Measurements from ENCODE around the gene LCE3E. TPM values are rescaled to one million over a fixed set of nuclear protein-coding genes. Genes with fewer than 3 reads are reported as not detected.
"Not testable (repeated sequence)": the region's sequence is repeated elsewhere in the genome, so short reads cannot be mapped to it uniquely, and the experiment has no call there.

Gene LCE3E, protein sequence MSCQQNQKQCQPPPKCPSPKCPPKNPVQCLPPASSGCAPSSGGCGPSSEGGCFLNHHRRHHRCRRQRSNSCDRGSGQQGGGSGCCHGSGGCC
- not detected for total RNA-seq
- long read RNA-seq = 0 reads

DNA sequence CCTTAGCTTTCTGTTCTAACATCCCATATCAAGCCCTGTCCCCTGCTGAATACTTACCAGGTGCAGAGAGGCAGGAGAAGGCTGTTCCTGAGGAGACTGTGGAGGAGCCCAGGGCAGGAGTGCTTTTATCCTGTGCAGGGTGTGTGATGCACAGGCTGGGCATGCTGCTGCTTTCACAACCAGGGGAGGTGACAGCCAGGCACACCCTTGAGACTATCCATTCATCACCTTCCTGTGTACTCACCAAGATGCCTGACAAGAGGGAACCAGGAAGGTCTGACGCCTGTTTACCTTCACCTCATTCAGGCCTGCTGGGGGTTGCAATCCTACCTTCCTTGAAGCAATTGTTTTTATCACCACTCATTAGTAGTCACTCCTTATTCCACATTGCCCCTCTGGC, at the start of gene LCE3E:
Gene LCE3E (minus strand): TSS at position 100 of the 400 bp plus-strand sequence. CDS start 572 bp downstream, outside the sequence.
- intact Hi-C loops (cut with DNase I) = no loop called here
- no peak for DNase-seq
- no peak for ATAC-seq (ENCODE audit: poor library complexity)

DNA sequence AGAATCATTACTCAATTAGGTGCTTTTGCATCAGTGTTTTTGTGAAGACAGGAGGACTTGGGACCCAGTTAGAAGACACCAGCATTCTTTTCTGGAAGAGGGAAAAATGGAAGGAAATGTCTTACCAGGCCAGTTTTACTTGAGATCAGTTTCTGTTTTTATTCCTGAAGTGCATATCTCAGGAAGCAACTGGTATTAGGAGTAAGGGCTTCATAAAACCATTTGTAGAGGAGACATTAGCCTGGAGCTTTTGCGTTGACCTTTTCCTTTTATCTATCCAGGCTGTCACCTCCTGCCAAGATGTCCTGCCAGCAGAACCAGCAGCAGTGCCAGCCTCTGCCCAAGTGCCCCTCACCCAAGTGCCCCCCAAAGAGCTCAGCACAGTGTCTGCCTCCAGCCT, 46.9 kb upstream of the LCE3E start, which contains the start of gene LCE3B:
Gene LCE3B (plus strand): TSS at position 301 of the 400 bp plus-strand sequence. CDS start 0 bp downstream, at position 301.
- no peak for ATAC-seq (ENCODE audit: poor library complexity)

DNA sequence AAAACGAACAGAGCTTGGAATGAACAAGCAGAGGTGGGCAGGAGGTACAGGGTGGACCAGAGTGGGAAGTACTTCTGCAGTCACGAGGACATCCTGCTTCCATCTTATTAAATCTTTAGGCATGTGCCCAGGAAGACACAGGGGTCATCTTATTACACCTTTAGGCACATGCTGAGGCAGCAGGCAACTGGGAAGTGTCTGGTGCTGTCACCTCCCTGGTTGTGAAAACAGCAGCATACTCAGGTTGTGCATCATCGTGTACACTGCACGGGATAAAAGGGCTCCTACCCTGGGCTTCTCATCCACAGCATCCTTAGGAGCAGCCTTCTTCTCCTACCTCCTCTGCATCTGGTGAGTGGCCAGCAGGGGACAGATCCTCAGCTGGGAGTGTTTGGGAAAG, 33.4 kb upstream of the LCE3E start, which contains the start of gene LCE3C:
Gene LCE3C (plus strand): TSS at position 301 of the 400 bp plus-strand sequence. CDS start 498 bp downstream, outside the sequence.
- no peak for ATAC-seq (ENCODE audit: poor library complexity)
- intact Hi-C loops (cut with DNase I) = no loop called here

More for the DNA sequence above, 46.9 kb upstream of the LCE3E start, which contains the start of gene LCE3B:
- no peak for DNase-seq
- intact Hi-C loops (cut with DNase I) = no loop called here

DNA sequence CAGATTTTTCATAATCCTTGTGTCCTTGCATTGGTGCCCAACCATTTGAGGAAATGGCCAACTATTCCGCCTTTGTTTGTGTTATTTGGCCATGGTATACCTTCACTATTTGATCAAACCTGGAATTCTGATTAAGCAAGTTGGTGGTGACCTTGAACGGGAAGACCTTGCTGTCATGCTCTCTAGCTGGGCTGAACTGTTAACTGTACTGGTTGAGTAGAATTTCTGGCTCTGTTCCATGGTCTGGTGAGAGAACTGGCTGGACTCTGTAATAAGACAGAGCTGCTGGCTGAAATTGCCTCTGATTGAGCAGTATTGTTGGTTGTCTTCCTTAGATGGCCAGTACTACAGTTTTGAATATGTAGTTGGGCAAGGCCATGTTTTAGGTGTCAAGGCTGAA, 30.4 kb upstream of the LCE3E start:
- no peak for DNase-seq
- no peak for ATAC-seq (ENCODE audit: poor library complexity)
- intact Hi-C loops (cut with DNase I) = no loop called here

More for the DNA sequence above, 33.4 kb upstream of the LCE3E start, which contains the start of gene LCE3C:
- DNase-seq = no peak

DNA sequence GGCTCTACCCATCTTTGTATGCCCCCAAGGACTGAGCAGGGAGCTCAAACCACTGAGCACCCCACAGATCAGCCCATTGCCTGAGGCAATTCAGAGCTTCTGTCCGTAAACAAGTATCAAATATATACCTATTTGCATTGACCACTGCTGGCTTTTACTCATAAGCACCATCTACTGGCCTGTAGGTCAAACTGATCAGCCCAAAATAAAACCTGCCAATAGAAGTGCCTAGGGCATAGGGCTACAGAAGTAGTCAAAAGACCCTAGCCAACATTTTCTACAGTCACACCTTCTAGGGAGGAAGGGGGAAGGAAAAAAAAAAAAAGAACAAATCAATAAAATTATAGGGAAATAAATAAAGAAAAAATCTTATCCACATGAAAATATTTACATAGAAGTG, 19.0 kb upstream of the LCE3E start:
- intact Hi-C loops (cut with DNase I) = no loop called here
- ATAC-seq (ENCODE audit: poor library complexity) (no peak), DNase-seq (no peak)

DNA sequence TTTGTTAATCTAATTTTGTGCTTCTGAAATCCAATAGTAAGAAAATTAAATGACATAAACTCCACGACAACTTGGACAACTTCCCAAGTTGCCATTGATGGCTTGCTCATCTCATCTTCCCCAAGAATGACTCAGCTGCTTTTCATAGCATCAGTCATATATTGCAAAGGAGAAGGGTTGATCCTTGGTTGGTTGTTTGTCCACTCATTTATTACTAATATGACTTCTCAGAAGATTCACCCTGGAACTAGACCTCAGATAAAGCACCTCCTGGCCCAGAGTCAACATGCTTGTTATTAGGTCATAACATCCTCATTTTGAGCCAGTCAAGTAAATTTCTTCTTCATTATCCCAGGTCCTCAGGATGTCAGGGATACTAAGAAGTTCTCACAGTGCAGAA, 16.1 kb upstream of the LCE3E start:
- intact Hi-C loops (cut with DNase I) = no loop called here
- no peak for ATAC-seq (ENCODE audit: poor library complexity)
- DNase-seq = no peak

DNA sequence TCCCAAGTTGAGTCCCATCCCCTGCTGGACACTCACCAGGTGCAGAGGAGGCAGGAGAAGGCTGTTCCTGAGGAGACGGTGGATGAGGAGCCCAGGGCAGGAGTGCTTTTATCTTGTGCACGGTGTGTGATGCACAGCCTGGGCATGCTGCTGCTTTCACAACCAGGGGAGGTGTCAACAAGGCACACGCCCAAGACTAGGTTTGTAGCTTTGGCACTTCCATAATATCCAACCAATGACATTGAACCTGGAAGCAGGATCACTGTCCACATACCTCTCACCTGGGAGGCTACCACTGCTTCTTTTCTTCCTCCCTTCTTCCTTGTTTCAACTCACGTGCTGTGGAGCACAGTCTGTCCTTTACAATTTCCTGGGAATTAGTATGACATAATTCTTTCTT, 13.9 kb upstream of the LCE3E start, which contains the start of gene LCE3D:
Gene LCE3D (minus strand): TSS at position 84 of the 400 bp plus-strand sequence. CDS start 580 bp downstream, outside the sequence.
- ATAC-seq (ENCODE audit: poor library complexity) (no peak), DNase-seq (no peak)
- intact Hi-C loops (cut with DNase I) = no loop called here

DNA sequence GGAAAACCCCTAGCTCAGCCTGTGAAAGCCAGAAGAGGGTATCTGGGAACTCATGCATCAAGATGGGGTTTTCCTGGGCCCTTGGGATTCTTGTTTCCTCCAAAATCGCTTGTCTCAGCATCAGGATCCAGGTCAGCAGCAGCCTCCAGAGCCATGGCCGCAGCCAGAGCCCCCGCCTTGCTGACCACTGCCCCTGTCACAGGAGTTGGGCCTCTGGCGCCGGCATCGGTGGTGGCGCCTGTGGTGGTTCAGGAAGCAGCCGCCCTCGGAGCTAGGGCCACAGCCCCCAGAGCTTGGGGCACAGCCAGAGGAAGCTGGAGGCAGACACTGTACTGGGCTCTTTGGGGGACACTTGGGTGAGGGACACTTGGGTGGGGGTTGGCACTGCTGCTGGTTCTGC, 12.9 kb upstream of the LCE3E start:
- intact Hi-C loops (cut with DNase I); ATAC-seq (ENCODE audit: poor library complexity); DNase-seq: not testable (repeated sequence)

DNA sequence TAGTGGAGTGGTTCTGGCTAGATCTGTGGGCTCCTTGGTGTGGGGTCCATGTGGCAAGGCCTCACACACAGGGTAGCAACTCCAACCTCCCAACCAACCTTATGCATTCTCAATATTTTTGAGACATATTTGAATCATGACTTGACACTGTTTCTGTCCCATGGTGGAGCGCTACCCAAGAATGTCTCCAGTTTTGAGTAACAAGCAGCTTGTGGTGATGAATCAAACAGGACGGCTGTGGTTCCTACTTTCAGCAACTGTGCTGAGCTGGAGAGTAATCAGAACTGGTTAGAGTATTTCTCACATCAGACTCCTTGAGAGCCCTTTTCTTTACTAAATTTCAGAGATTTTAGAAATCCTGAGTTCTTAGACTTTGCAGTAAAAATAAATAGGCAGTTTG, 10.6 kb upstream of the LCE3E start:
- DNase-seq (no peak), ATAC-seq (ENCODE audit: poor library complexity) (no peak)
- intact Hi-C loops (cut with DNase I) = no loop called here

DNA sequence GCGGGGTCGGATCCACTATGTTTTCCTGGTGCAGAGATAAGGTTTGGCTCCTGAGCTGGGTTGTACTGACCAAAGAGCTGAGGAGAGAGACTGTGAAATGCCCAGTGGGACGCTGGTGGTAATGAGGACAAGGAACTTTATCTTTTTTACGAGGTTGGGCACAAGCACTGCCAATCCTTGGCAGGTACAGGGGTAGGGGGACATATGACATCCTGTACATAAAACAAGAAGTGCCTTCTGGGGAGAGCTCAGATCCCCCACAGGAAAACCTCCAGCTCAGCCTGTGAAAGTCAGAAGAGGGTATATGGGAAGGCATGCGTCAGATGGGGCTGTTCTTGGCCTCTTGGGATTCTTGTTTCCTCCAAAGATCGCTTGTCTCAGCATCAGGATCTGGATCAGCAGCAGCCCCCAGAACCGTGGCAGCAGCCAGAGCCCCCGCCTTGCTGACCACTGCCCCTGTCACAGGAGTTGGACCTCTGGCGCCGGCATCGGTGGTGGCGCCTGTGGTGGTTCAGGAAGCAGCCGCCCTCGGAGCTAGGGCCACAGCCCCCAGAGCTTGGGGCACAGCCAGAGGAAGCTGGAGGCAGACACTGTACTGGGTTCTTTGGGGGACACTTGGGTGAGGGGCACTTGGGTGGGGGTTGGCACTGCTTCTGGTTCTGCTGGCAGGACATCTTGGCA, 905 bp downstream of the LCE3E start:
- DNase-seq = no peak
- no peak for ATAC-seq (ENCODE audit: poor library complexity)
- intact Hi-C loops (cut with DNase I) = no loop called here

DNA sequence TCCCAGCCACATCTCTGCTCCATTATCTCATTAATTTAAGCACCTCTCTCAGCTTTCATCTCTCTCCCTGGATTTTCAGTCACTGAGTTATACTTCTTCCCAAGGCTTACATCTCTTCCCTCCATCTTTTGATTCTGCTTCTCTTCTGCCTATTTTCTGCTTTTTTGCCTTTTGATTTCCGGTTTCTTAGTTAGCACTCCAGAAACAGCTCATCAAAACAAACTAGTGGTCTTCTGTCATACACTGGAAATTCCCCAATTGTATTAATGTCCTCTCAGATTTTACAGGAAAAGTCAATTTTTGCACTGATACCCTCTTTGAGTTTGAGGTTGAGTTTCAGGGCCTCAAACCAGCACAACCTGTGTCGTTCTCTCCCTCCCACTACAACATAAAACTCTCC, 1.5 kb downstream of the LCE3E start:
- DNase-seq (no peak), ATAC-seq (ENCODE audit: poor library complexity) (no peak)
- intact Hi-C loops (cut with DNase I) = no loop called here

DNA sequence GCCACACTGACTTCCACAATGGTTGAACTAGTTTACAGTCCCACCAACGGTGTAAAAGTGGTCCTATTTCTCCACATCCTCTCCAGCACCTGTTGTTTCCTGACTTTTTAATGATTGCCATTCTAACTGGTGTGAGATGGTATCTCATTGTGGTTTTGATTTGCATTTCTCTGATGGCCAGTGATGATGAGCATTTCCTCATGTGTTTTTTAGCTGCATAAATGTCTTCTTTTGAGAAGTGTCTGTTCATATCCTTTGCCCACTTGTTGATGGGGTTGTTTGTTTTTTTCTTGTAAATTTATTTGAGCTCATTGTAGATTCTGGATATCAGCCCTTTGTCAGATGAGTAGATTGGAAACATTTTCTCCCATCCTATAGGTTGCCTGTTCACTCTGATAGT, 18.2 kb downstream of the LCE3E start:
- intact Hi-C loops (cut with DNase I); ATAC-seq (ENCODE audit: poor library complexity): not testable (repeated sequence)

DNA sequence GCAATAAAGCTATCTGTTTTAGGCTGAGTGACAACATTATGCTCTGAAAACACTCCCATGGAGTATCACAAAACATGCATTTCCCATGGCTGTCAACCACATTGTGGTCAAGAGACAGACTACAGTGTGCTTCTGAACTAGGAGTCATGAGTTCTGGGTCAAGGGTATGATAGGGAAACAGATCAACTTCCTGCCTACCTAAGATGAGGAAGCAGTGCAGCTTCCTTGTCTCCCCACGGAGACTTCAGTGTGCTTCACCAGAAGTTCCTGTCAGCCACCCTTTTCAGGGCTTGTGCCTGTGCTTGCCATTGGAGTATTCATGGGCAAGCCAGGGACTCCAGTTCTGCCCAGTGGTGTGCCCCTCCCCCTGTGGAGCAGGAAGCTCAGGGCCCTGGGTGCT, 19.9 kb downstream of the LCE3E start:
- DNase-seq (no peak), ATAC-seq (ENCODE audit: poor library complexity) (no peak)
- intact Hi-C loops (cut with DNase I) = no loop called here

More for the DNA sequence above, 18.2 kb downstream of the LCE3E start:
- DNase-seq = not testable (repeated sequence)

DNA sequence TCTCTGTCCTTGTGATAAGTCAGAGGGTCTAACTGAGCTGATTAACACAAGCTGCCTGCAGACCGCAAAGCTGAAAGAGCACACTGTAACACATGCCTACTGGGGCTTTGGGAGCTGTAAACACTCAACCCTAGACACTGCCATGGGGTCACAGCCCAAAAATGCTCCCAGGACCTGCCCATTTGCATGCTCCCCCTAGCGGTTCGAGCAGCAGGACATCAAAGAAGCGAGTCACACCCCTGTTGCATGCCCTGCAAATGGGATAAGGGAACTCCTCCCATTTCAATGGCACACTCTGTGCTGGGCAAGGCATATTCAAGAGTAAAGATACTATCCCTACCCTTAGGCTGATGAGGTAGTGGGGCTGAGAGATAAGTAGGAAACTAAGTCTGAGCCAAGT, 22.8 kb downstream of the LCE3E start:
- no peak for DNase-seq
- intact Hi-C loops (cut with DNase I) = no loop called here
- ATAC-seq (ENCODE audit: poor library complexity) = no peak

DNA sequence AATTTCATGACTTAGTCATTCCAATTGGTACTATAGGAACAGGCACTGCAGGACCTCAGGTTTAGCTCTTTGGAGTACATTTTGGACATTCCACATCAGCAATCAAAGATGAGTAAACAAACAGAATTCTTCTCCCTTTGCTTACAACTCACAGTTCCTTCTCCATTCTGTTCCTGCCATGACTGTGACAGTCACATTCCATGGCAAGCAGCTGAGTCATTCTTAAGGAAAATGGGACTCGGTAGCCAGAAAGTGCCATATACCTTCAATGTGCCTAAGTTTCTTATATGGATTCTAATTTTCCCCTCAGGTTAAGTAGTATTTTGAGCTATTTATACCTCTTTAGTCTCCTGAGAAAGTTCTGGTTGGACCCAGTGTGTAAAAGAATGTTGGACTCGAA, 26.7 kb downstream of the LCE3E start:
- ATAC-seq (ENCODE audit: poor library complexity) = no peak

DNA sequence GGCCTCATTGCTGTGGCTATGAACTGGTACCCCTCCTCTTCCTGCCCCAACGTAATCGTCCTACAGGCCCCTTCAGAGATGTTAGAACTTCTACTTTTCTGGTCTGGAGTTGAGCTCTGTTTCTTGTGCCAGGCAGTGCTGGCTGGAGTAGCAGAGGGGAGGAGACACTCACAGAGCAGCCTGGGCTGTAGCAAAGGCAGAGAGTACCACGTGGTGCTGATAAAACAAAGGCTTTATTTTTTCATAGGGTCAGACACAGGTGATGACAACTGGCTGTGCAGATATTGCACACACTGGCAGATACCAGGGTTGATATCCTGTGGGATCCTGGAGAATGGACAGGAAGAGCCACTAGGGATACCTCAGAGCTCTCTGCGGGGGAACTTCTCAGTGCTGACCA, 29.1 kb downstream of the LCE3E start:
- DNase-seq = no peak
- intact Hi-C loops (cut with DNase I) = no loop called here
- no peak for ATAC-seq (ENCODE audit: poor library complexity)

More for the DNA sequence above, 26.7 kb downstream of the LCE3E start:
- intact Hi-C loops (cut with DNase I) = no loop called here
- no peak for DNase-seq

DNA sequence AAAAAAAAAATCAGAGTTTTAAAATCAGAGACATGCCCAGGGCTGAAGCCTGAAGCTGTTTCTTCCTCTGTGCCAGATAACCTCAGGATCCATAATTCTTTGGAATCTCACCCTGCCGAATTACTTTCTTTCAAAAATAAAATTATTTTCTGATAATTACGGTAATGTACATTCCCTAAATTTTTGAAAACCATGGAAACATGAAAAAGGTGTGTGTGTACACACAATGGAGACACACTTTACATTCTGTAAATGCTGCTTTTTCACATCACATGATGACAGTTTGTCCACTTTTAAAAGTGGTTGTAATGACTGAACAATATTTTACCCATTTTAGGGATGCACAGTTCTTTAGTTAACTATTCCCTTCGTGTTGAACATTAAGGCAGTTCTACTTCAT, 30.8 kb downstream of the LCE3E start:
- intact Hi-C loops (cut with DNase I) = no loop called here
- no peak for ATAC-seq (ENCODE audit: poor library complexity)
- no peak for DNase-seq

DNA sequence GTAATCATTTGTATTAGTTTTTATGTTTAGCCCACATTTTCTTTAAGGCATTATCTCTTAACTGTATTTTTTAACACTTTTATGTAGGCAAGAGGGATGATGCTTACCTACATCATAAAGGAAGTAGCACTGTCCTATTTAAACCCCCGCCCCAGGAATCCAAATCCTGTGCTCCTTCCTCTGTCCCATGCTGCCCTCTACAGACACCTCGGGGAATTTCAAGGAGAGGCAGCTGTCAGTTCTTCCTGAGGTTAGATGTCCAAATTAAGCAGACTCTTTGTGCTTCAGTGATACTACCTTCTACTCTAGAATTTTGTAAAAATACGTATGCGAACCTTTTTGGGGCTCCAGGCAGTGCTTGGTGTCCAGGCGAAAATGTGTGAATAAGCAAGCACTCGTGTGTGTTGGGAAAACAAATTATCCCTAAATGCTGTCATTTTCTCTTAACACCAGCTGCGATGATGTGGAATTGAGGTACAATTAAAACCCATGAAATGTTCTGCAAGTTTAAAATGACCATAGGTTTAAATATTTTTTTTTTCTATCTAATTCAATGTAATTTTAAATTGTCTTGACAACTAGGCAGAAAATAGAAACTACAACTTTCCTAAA, 33.1 kb downstream of the LCE3E start:
- ATAC-seq (ENCODE audit: poor library complexity) (no peak), DNase-seq (no peak)
- intact Hi-C loops (cut with DNase I) = no loop called here

DNA sequence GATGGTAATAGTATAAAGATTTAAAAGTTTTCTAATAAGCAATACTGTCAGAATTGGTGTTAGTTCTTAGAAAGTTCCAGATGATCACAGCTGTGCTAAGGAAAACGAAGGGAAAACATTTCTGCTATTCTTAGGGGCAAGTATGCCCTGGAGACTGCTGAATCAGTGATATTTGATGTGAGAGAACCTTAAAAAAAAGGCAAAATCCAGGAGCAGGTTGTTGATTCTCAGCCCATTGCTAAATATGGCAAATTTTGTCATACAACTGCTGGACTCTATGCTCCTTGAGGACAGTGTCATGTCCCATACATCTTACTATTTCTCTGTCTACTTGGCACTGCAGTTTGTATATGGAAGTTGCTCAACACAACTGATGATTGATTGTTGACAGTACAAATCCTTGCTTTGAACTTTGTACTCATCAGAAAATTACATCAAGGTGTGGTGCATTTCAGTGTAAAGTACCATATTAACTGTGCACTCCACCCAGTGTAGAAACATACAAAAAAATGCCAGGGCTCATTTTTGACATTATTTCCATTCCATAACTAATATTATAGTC, 41.4 kb downstream of the LCE3E start:
- ATAC-seq (ENCODE audit: poor library complexity) (no peak), DNase-seq (no peak)
- intact Hi-C loops (cut with DNase I) = no loop called here
